GM12878 (cell line): ENCODE data around the gene SLC15A4. TPM values are rescaled to one million over a fixed set of nuclear protein-coding genes. Genes with fewer than 3 reads are reported as not detected.

Experiments used
- ATAC-seq: fragments of 200-7000 bp; cut with Tn5 transposase; 3 replicates; pipeline ENCODE4 v1.9.1; 2020; ENCODE audit warnings: mild to moderate bottlenecking, moderate library complexity
- BruUV-seq: library from RNA; stranded (reverse); fragments of 400-500 nt; replicated peaks from 2 replicates; lab custom pipeline; 2021; lab: Mats Ljungman, UMichigan
- CTCF ChIA-PET: fragments of 300-600 bp; sonication (Branson Sonifier 250); formaldehyde crosslinking; extraction: SDS; loops from one replicate; lab custom pipeline; 2021; ENCODE audit warnings: inconsistent platforms; lab: Yijun Ruan, JAX
- POLR2A ChIA-PET: fragments of 350-600 bp; formaldehyde crosslinking; extraction: SDS; loops from one replicate; lab custom pipeline; 2021; ENCODE audit warnings: inconsistent platforms; lab: Charles Lee
- RAD21 ChIA-PET: fragments of 300-600 bp; sonication (Branson Sonifier 250); formaldehyde crosslinking; loops from one replicate; lab custom pipeline; 2023; ENCODE audit warnings: antibody characterized with exemption; ENCODE audit not compliant: unreplicated experiment; lab: Charles Lee
- SMC1A ChIA-PET: fragments of 300-600 bp; sonication (Branson Sonifier 250); formaldehyde crosslinking; loops from one replicate; lab custom pipeline; 2023; ENCODE audit not compliant: unreplicated experiment, uncharacterized antibody; lab: Charles Lee
- DNase-seq: peaks from one replicate; pipeline ENCODE4 v3.0.0-alpha.2; 2011; ENCODE audit warnings: low read depth, low spot score
- FAIRE-seq: peaks from 3 replicates; lab custom pipeline; 2011; peaks lifted over from hg19 to GRCh38; lab: Jason Lieb, UNC
- H2AFZ ChIP-seq: 2 replicates; pipeline ENCODE4 v1.6.0; 2011; ENCODE audit warnings: low read depth, low read length, control low read depth; ENCODE audit not compliant: control insufficient read depth
- H3K27ac ChIP-seq: 2 replicates; pipeline ENCODE4 v1.5.1; 2011; ENCODE audit warnings: control low read depth; ENCODE audit not compliant: control insufficient read depth, insufficient read depth
- H3K27me3 ChIP-seq, 2 experiments: replicated peaks in 1 of 2; 2 replicates each; pipeline versions ENCODE4 v1.6.0 to v1.6.1; 2011; ENCODE audit warnings: low read length in 1 of 2; ENCODE audit not compliant: control insufficient read depth in 2 of 2, insufficient read depth in 2 of 2
- H3K36me3 ChIP-seq, 2 experiments: 2 replicates each; pipeline ENCODE4 v1.5.1; 2011; ENCODE audit warnings: low read length in 1 of 2; ENCODE audit not compliant: control insufficient read depth in 2 of 2, insufficient read depth in 2 of 2
- H3K4me1 ChIP-seq: 2 replicates; pipeline ENCODE4 v1.6.1; 2011; ENCODE audit warnings: mild to moderate bottlenecking, low read length, moderate library complexity, mixed read lengths; ENCODE audit not compliant: control insufficient read depth, insufficient read depth
- H3K4me2 ChIP-seq: 2 replicates; pipeline ENCODE4 v1.6.0; 2011; ENCODE audit warnings: control low read depth; ENCODE audit not compliant: control insufficient read depth, insufficient read depth
- H3K4me3 ChIP-seq: fragments of 200-600 bp; sonication (generic); 2 replicates; pipeline ENCODE4 v1.5.1; 2016
- H3K79me2 ChIP-seq: 2 replicates; pipeline ENCODE4 v1.6.0; 2011; ENCODE audit warnings: low read length; ENCODE audit not compliant: control insufficient read depth, insufficient read depth
- H3K9ac ChIP-seq: 2 replicates; pipeline ENCODE4 v1.8.0; 2011; ENCODE audit warnings: low read length, control low read depth, mixed read lengths; ENCODE audit not compliant: control insufficient read depth, insufficient read depth
- H3K9me3 ChIP-seq: replicated peaks from 3 replicates; pipeline ENCODE4 v1.5.1; 2011; ENCODE audit warnings: mild to moderate bottlenecking, low read length; ENCODE audit not compliant: control insufficient read depth, insufficient read depth
- H4K20me1 ChIP-seq: 2 replicates; pipeline ENCODE4 v1.6.0; 2011; ENCODE audit not compliant: control insufficient read depth, insufficient read depth
- BCL11A ChIP-seq: IDR thresholded peaks from 2 replicates; pipeline ENCODE4 v1.6.1; 2011; ENCODE audit warnings: low read depth, low read length
- CEBPB ChIP-seq, 2 experiments: fragments of 150-350 bp in 1 of 2; IDR thresholded peaks; 2 replicates each; pipeline ENCODE4 v1.6.1; 2012 to 2014; ENCODE audit warnings: low read depth in 2 of 2, low read length in 2 of 2, borderline replicate concordance in 1 of 2, inconsistent platforms in 1 of 2
- CREM ChIP-seq: IDR thresholded peaks from 2 replicates; pipeline ENCODE4 v1.6.1; 2014; ENCODE audit warnings: antibody characterized with exemption, low read depth
- MYC ChIP-seq: IDR thresholded peaks from 2 replicates; pipeline ENCODE4 v1.6.1; 2011; ENCODE audit warnings: mild to moderate bottlenecking, low read length, moderate library complexity, inconsistent platforms; ENCODE audit not compliant: insufficient read depth, insufficient replicate concordance, insufficient read length, severe bottlenecking
- POU2F2 ChIP-seq: IDR thresholded peaks from 3 replicates; pipeline ENCODE4 v1.6.1; 2011; ENCODE audit warnings: low read depth, mild to moderate bottlenecking, low read length, borderline replicate concordance
- REST ChIP-seq: IDR thresholded peaks from 2 replicates; pipeline ENCODE4 v1.6.1; 2012; ENCODE audit warnings: mild to moderate bottlenecking, low read depth, low read length
- SIX5 ChIP-seq: IDR thresholded peaks from 2 replicates; pipeline ENCODE4 v1.6.1; 2011; ENCODE audit warnings: mild to moderate bottlenecking, low read depth, low read length, moderate library complexity; ENCODE audit not compliant: severe bottlenecking
- SMARCA5 ChIP-seq: fragments of 450-650 bp; IDR thresholded peaks from 2 replicates; pipeline ENCODE4 v1.6.1; 2017; ENCODE audit warnings: mild to moderate bottlenecking
- TCF12 ChIP-seq: IDR thresholded peaks from 2 replicates; pipeline ENCODE4 v1.6.1; 2011; ENCODE audit warnings: low read depth, mild to moderate bottlenecking, low read length
- ZNF622 ChIP-seq: fragments of 450-650 bp; IDR thresholded peaks from 2 replicates; pipeline ENCODE4 v1.6.1; 2017; ENCODE audit warnings: mild to moderate bottlenecking, inconsistent platforms
- WGBS: methylation state at CpG from one replicate; pipeline ENCODE4 v1.1.6; 2016; ENCODE audit warnings: low lambda C conversion rate; ENCODE audit not compliant: insufficient replicate concordance, insufficient coverage; ENCODE audit errors: missing lambda C conversion rate; 5-methylcytosine and 5-hydroxymethylcytosine counted together
- in situ Hi-C: fragments of 300-500 bp; cut with MboI; formaldehyde crosslinking; loops from 9 replicates; pipeline ENCODE4 v1.14.3; 2018; ENCODE audit warnings: mixed read lengths
- intact Hi-C: fragments of 100-400 bp; cut with micrococcal nuclease; formaldehyde crosslinking; loops from one replicate; pipeline ENCODE4 v1.14.2; 2022; ENCODE audit not compliant: unreplicated experiment
- polyA plus RNA-seq, 11 experiments: library from polyadenylated mRNA; depleted of rRNA in 4 of 11; unstranded in 6 of 11; stranded (reverse) in 5 of 11; fragments of >200 nt; fragmentation: Nextera tagmentation in 4 of 11; fragmentation: Illumina TruSeq in 1 of 11; extraction: Ambion mirVana in 4 of 11; extraction: Trizol in 1 of 11; gene quantifications; 1 replicate in 1 of 11; 2 replicates in 10 of 11; pipeline versions ENCODE4 v1.2.1 to v1.2.3, GENCODE V29; 2011 to 2016; ENCODE audit warnings: inconsistent platforms in 2 of 11, missing spikeins in 2 of 11, low read depth in 1 of 11
- total RNA-seq, 4 experiments: library from RNA; depleted of rRNA in 3 of 4; stranded (reverse); fragments of >200 nt in 3 of 4; fragmentation: Illumina TruSeq in 1 of 4; extraction: Trizol in 1 of 4; gene quantifications; 2 replicates each; pipeline versions ENCODE4 v1.2.1 to v1.2.3, GENCODE V29; 2013 to 2021
- TF ChIP-seq, protein P1 (sequence below): IDR thresholded peaks from 2 replicates; pipeline ENCODE4 v1.6.1; 2012; ENCODE audit warnings: low read length, inconsistent platforms
- TF ChIP-seq, protein P2 (sequence below): IDR thresholded peaks from 2 replicates; pipeline ENCODE4 v1.6.1; 2011; ENCODE audit warnings: low read depth, low read length, improper control_type of control experiment, borderline replicate concordance

Gene SLC15A4
- total and polyA plus RNA-seq, 10 of the 15 experiments (the other 5 are each of a cell fraction or from before 2014, with no cell fraction given) = 12.7 to 257 (median 36.6) TPM

GRCh38 chr12:128820723-128821432 lies 2.9 kb downstream of the SLC15A4 start (continued):
- TF ChIP-seq REST = no peak
- no peak for TF ChIP-seq MYC
- peak; percentile 89 for TF ChIP-seq TCF12
- TF ChIP-seq, protein P1, sequence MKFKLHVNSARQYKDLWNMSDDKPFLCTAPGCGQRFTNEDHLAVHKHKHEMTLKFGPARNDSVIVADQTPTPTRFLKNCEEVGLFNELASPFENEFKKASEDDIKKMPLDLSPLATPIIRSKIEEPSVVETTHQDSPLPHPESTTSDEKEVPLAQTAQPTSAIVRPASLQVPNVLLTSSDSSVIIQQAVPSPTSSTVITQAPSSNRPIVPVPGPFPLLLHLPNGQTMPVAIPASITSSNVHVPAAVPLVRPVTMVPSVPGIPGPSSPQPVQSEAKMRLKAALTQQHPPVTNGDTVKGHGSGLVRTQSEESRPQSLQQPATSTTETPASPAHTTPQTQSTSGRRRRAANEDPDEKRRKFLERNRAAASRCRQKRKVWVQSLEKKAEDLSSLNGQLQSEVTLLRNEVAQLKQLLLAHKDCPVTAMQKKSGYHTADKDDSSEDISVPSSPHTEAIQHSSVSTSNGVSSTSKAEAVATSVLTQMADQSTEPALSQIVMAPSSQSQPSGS = peak; percentile 49; the same call in 1 of the 2 replicates
- TF ChIP-seq, all 136 proteins: peak for 55

GRCh38 chr12:128820253-128820652 lies 3.5 kb downstream of the SLC15A4 start:
- BruUV-seq = no TSS peak
- intact Hi-C loops (loop anchor here (2.0 kb wide), 1 partner anchor 37 kb away; no protein-coding TSS in a partner anchor), in situ Hi-C loops (no loop called here)
- TF ChIP-seq CREM = peak; percentile 71
- no peak for TF ChIP-seq CEBPB (IDR thresholded peaks at IDR 0.05; ENCODE audit: borderline replicate concordance in 1 of 2, low read depth in 2 of 2, low read length in 2 of 2)
- TF ChIP-seq SIX5 = no peak
- no peak for TF ChIP-seq ZNF622
- TF ChIP-seq SMARCA5 = no peak
- TF ChIP-seq BCL11A = no peak
- TF ChIP-seq, protein P2, sequence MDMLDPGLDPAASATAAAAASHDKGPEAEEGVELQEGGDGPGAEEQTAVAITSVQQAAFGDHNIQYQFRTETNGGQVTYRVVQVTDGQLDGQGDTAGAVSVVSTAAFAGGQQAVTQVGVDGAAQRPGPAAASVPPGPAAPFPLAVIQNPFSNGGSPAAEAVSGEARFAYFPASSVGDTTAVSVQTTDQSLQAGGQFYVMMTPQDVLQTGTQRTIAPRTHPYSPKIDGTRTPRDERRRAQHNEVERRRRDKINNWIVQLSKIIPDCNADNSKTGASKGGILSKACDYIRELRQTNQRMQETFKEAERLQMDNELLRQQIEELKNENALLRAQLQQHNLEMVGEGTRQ = no peak
- 0 out of 3 replicates have a peak, but pooled peaks have one; percentile 3 for TF ChIP-seq POU2F2

More at GRCh38 chr12:128820253-128820652, 3.5 kb downstream of the SLC15A4 start:
- ChIA-PET POLR2A (interaction anchor here (0.6 to 4.6 kb wide), 13 partner anchors 9 to 96 kb away, joined by 3 to 144 read pairs (median 8); no protein-coding TSS in a partner anchor), SMC1A (interaction anchor here (1.0 to 4.5 kb wide), 12 partner anchors 9 to 149 kb away, joined by 3 to 112 read pairs (median 8); no protein-coding TSS in a partner anchor), RAD21 (interaction anchor here (0.7 to 4.6 kb wide), 10 partner anchors 9 to 95 kb away, joined by 3 to 127 read pairs (median 10); no protein-coding TSS in a partner anchor), CTCF (interaction anchor here (1.2 to 6.0 kb wide), 6 partner anchors 10 to 96 kb away, joined by 4 to 51 read pairs (median 19); no protein-coding TSS in a partner anchor)
- DNase-seq (no peak), ATAC-seq (peak; percentile 0; the same call in 2 of the 3 replicates), FAIRE-seq (no peak)
- no peak overlapping the region for H2AFZ ChIP-seq
- H3K27ac ChIP-seq = peak overlapping the region; percentile 94
- no peaks in the 10 kb centered on the region for H4K20me1 ChIP-seq
- WGBS = 43% methylated on average over 5 of the region's 6 CpGs
- H3K27me3 ChIP-seq = no peaks in the 10 kb centered on the region
- peaks cover 45% of the 10 kb centered on the region for H3K4me1 ChIP-seq
- peak overlapping the region; percentile 88 for H3K9ac ChIP-seq
- no peaks in the 10 kb centered on the region for H3K9me3 ChIP-seq
- H3K4me2 ChIP-seq = peak overlapping the region; percentile 99
- peak overlapping the region; percentile 98 for H3K4me3 ChIP-seq
- peaks cover 94% of the 10 kb centered on the region for H3K79me2 ChIP-seq
- peaks cover 2 to 10% of the 10 kb centered on the region in 2 experiments; a peak in 3 of 4 replicates for H3K36me3 ChIP-seq
